ENCODE results near the gene TRABD. TPM values are rescaled to one million over a fixed set of nuclear protein-coding genes. Genes with fewer than 3 reads are reported as not detected.

TRABD gene
- total RNA-seq, 2 experiments from 2014 or later, result 112 to 138 TPM

- ChIA-PET CTCF (interaction anchor here (0.7 to 1.0 kb wide), 2 partner anchors 9 to 11 kb away, joined by 3 read pairs; no protein-coding TSS in a partner anchor), POLR2A (no interaction called here)
- Mint-ChIP-seq H3K27me3 (peaks cover 26% of the 10 kb centered on the region), H3K9me3 (no peaks in the 10 kb centered on the region), H3K36me3 (ENCODE audit: low read depth) (no peaks in the 10 kb centered on the region), H3K4me1 (peaks cover 6% of the 10 kb centered on the region), H3K27ac (no peak overlapping the region), H3K4me3 (no peak overlapping the region)
- DNase-seq, result no peak
Observed at GRCh38 chr22:50173311-50173982, 12.3 kb upstream of the TRABD start.

DNA sequence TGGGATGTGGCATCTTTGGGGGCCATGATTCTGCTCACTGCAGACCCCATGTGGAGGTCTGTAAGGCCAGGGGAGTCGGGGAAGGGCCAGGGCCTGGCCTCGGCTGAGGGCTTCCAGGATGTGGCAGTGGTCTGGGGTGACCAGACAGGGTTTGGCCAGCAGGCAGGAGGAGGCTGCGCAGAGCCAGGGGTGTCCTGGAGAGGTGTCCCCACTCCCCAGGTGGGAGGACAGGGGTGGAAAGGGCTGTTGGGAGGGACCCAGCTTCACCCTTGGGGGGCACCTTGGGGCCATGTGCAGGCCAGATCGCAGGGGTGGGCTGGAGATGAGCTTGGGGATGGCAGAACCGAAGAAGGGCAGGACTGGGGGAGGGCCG, 11.7 kb upstream of the TRABD start:
- Mint-ChIP-seq H3K27me3 (peaks cover 21% of the 10 kb centered on the region), H3K36me3 (ENCODE audit: low read depth) (no peaks in the 10 kb centered on the region), H3K4me3 (no peak overlapping the region), H3K27ac (no peak overlapping the region), H3K9me3 (no peaks in the 10 kb centered on the region), H3K4me1 (peaks cover 6% of the 10 kb centered on the region)
- no peak for DNase-seq
- POLR2A ChIA-PET, result no interaction called here
- CTCF ChIA-PET, result interaction anchor here (1.0 kb wide), 1 partner anchor 10 kb away, joined by 3 read pairs; no protein-coding TSS in a partner anchor

- no peak overlapping the region for H3K4me3 Mint-ChIP-seq
- no peak overlapping the region for H3K27ac Mint-ChIP-seq
- H3K27me3 Mint-ChIP-seq, result peaks cover 17% of the 10 kb centered on the region
- peaks cover 5% of the 10 kb centered on the region for H3K4me1 Mint-ChIP-seq
- POLR2A ChIA-PET, result no interaction called here
- DNase-seq, result no peak
- CTCF ChIA-PET, result interaction anchor here (0.6 to 1.0 kb wide), 3 partner anchors 10 to 446 kb away, joined by 3 to 4 read pairs (median 3); no protein-coding TSS in a partner anchor
- H3K36me3 Mint-ChIP-seq (ENCODE audit: low read depth), result no peaks in the 10 kb centered on the region
- H3K9me3 Mint-ChIP-seq, result no peaks in the 10 kb centered on the region
Observed at GRCh38 chr22:50174382-50175190, 11.1 kb upstream of the TRABD start.

DNA sequence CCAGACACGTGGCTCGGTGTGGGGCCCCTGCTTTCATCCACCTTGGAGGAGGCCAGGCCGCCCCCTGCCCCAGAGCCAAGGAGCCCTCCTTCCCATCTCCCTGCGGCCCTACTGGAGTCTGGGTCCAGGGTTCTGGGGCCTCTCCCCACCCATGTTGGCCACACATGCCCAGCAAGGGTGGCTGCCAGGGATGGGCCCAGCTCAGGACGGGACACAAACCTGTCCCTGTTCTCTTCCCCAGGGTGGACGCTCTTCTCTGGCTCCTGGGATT, 10.6 kb upstream of the TRABD start:
- DNase-seq, result no peak
- peaks cover 17% of the 10 kb centered on the region for H3K27me3 Mint-ChIP-seq
- no peak overlapping the region for H3K4me3 Mint-ChIP-seq
- POLR2A ChIA-PET, result no interaction called here
- H3K4me1 Mint-ChIP-seq, result peaks cover 8% of the 10 kb centered on the region
- no peaks in the 10 kb centered on the region for H3K36me3 Mint-ChIP-seq (ENCODE audit: low read depth)
- H3K9me3 Mint-ChIP-seq, result no peaks in the 10 kb centered on the region
- no peak overlapping the region for H3K27ac Mint-ChIP-seq
- CTCF ChIA-PET, result interaction anchor here (0.8 kb wide), 1 partner anchor 446 kb away, joined by 3 read pairs; no protein-coding TSS in a partner anchor

DNA sequence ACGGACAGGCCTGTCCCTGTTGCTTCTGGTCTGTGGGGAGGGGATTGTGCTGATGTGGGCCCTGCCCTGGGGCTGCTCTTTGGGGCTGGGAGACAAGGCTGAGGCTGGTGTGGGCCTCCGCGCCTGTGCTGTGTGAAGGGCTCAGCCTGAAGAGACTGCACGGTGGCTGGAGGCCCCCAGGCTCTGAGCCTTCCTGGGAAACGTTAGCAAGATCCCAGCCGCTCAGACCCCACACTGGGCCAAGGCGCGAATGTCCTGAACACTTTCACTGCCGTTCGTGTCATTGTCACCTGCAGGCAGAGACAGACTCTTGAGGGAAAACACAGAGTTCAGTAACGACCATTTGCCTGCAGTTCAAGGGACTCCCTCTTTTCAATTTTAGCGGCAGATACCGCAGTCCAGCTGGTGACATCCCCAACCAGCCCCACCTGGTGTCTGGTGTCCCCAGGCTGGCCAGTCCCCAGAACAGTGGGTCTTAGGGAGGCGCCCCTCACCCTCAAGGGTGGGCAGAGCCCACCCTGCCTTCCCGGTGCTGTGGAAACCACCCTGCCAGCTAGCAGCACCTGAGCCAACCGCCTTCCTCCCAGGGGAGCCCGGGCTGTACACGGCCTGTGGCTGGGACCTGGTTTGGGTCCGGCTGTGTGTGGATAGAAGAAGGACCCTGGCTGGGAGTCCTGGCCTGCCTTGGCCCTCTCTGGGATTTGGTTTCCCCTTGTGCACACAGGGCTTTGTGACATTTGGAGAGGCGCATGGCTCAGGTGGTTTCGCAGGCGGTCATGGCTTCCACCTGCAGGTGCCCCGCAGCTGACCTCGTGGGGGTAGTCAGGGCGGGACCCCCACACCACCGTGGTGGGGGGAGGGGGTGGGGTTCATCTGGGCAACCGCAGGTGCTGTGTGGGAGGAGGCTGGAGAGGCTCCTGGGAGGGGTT, 9.5 kb upstream of the TRABD start:
- H3K4me3 Mint-ChIP-seq, result no peak overlapping the region
- peaks cover 5% of the 10 kb centered on the region for H3K4me1 Mint-ChIP-seq
- CTCF ChIA-PET, result interaction anchor here (1.4 kb wide), 1 partner anchor 14 kb away, joined by 4 read pairs; no protein-coding TSS in a partner anchor
- H3K27me3 Mint-ChIP-seq, result peaks cover 14% of the 10 kb centered on the region
- no peak overlapping the region for H3K27ac Mint-ChIP-seq
- no peaks in the 10 kb centered on the region for H3K9me3 Mint-ChIP-seq
- POLR2A ChIA-PET, result no interaction called here
- H3K36me3 Mint-ChIP-seq (ENCODE audit: low read depth), result no peaks in the 10 kb centered on the region
- no peak for DNase-seq

DNA sequence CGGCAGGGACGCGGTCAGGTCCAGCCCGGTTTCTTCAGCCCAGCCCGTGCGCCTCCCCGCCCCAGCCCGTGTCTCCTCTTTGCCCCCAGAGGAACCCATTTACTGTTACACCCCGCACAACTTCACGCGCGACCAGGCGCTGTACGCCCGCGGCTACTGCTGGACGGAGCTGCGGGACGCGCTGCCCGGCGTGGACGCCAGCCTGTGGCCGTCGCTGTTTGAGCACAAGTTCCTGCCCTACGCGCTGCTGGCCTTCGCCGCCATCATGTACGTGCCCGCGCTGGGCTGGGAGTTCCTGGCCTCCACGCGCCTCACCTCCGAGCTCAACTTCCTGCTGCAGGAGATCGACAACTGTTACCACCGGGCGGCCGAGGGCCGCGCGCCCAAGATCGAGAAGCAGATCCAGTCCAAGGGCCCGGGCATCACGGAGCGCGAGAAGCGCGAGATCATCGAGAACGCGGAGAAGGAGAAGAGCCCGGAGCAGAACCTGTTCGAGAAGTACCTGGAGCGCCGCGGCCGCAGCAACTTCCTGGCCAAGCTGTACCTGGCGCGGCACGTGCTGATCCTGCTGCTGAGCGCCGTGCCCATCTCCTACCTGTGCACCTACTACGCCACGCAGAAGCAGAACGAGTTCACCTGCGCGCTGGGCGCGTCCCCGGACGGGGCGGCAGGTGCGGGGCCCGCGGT, 8.7 kb upstream of the TRABD start:
- POLR2A ChIA-PET, result no interaction called here
- DNase-seq, result no peak
- no peak overlapping the region for H3K4me3 Mint-ChIP-seq

DNA sequence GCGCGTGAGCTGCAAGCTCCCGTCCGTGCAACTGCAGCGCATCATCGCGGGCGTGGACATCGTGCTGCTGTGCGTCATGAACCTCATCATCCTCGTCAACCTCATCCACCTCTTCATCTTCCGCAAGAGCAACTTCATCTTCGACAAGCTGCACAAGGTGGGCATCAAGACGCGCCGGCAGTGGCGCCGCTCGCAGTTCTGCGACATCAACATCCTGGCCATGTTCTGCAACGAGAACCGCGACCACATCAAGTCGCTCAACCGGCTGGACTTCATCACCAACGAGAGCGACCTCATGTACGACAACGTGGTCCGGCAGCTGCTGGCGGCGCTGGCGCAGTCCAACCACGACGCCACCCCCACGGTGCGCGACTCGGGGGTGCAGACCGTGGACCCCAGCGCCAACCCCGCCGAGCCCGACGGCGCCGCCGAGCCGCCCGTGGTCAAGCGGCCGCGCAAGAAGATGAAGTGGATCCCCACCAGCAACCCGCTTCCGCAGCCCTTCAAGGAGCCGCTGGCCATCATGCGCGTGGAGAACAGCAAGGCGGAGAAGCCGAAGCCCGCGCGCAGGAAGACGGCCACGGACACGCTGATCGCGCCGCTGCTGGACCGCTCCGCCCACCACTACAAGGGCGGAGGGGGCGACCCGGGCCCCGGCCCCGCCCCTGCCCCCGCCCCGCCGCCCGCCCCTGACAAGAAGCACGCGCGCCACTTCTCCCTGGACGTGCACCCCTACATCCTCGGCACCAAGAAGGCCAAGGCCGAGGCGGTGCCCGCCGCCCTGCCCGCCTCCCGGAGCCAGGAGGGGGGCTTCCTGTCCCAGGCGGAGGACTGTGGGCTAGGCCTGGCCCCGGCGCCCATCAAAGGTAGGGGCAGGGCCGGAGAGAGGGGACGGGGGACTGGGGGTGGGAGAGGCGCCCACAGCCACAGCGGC, 7.9 kb upstream of the TRABD start:
- H3K36me3 Mint-ChIP-seq (ENCODE audit: low read depth), result no peaks in the 10 kb centered on the region
- POLR2A ChIA-PET, result no interaction called here
- no peak for DNase-seq
- peaks cover 4% of the 10 kb centered on the region for H3K4me1 Mint-ChIP-seq
- no peak overlapping the region for H3K4me3 Mint-ChIP-seq
- H3K27me3 Mint-ChIP-seq, result peaks cover 3% of the 10 kb centered on the region
- H3K9me3 Mint-ChIP-seq, result no peaks in the 10 kb centered on the region
- CTCF ChIA-PET, result no interaction called here
- H3K27ac Mint-ChIP-seq, result no peak overlapping the region

More for the DNA sequence above, 8.7 kb upstream of the TRABD start:
- H3K36me3 Mint-ChIP-seq (ENCODE audit: low read depth), result no peaks in the 10 kb centered on the region
- H3K9me3 Mint-ChIP-seq, result no peaks in the 10 kb centered on the region
- H3K4me1 Mint-ChIP-seq, result peaks cover 4% of the 10 kb centered on the region
- CTCF ChIA-PET, result interaction anchor here (1.4 kb wide), 1 partner anchor 13 kb away, joined by 4 read pairs; no protein-coding TSS in a partner anchor
- no peak overlapping the region for H3K27ac Mint-ChIP-seq
- H3K27me3 Mint-ChIP-seq, result peaks cover 8% of the 10 kb centered on the region

DNA sequence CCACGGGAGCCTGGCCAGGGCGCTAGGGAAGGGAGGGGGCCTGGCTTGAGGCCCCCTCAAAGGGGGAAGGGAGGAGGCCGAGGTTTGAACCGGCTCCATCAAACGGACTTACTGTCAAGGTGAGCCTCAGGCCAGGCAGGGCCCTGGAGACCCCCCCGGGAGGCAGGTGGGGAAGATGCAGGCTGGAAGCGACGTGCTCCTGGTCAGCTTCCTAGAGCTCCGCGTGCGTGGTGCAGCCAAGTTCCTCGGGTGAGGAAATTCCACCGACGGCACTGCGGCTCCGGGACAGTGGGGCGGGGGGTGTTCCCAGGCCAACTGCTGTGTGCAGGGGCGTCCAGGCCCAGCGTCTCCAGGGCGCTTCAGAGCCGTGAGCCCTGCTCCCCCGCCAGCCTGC, 7.2 kb upstream of the TRABD start:
- no peak for DNase-seq
- ChIA-PET CTCF (no interaction called here), POLR2A (no interaction called here)

GRCh38 chr22:50178871-50179869, 6.5 kb upstream of the TRABD start:
- peaks cover 4% of the 10 kb centered on the region for H3K4me1 Mint-ChIP-seq
- no peaks in the 10 kb centered on the region for H3K27me3 Mint-ChIP-seq
- POLR2A ChIA-PET, result no interaction called here
- DNase-seq, result no peak
- H3K9me3 Mint-ChIP-seq, result no peaks in the 10 kb centered on the region
- CTCF ChIA-PET, result interaction anchor here (0.6 kb wide), 1 partner anchor 28 kb away, joined by 3 read pairs; no protein-coding TSS in a partner anchor
- no peak overlapping the region for H3K4me3 Mint-ChIP-seq
- no peaks in the 10 kb centered on the region for H3K36me3 Mint-ChIP-seq (ENCODE audit: low read depth)
- H3K27ac Mint-ChIP-seq, result no peak overlapping the region

More for the DNA sequence above, 7.2 kb upstream of the TRABD start:
- Mint-ChIP-seq H3K4me1 (peaks cover 4% of the 10 kb centered on the region), H3K4me3 (no peak overlapping the region), H3K9me3 (no peaks in the 10 kb centered on the region), H3K36me3 (ENCODE audit: low read depth) (no peaks in the 10 kb centered on the region), H3K27ac (no peak overlapping the region), H3K27me3 (no peaks in the 10 kb centered on the region)

- Mint-ChIP-seq H3K9me3 (no peaks in the 10 kb centered on the region), H3K27ac (no peak overlapping the region), H3K4me1 (peaks cover 8% of the 10 kb centered on the region), H3K36me3 (ENCODE audit: low read depth) (no peaks in the 10 kb centered on the region), H3K4me3 (no peak overlapping the region), H3K27me3 (no peaks in the 10 kb centered on the region)
- DNase-seq, result no peak
- ChIA-PET CTCF (no interaction called here), POLR2A (no interaction called here)
Observed at GRCh38 chr22:50179937-50180726, 5.6 kb upstream of the TRABD start.

Measured in activated CD4-positive, alpha-beta T cell treated with anti-CD3 and anti-CD28 coated beads, Interleukin-2, amount 10 ng/mL, durations not matched to agents 7 days and 5 days (primary cell).